Endothelial cell of umbilical vein (primary cell): ENCODE measurements around the gene IFI27. TPM values are rescaled to one million over a fixed set of nuclear protein-coding genes. Genes with fewer than 3 reads are reported as not detected.

Experiments used
- BruUV-seq: library from RNA; stranded (reverse); fragments of 400-500 nt; replicated peaks from 2 replicates; lab custom pipeline; 2021; lab: Mats Ljungman, UMichigan
- CTCF ChIA-PET: fragments of 300-600, 350-600 bp; sonication (Branson Sonifier 250); formaldehyde crosslinking; loops from one replicate; lab custom pipeline; 2021; ENCODE audit warnings: antibody characterized with exemption, inconsistent platforms; lab: Charles Lee
- POLR2A ChIA-PET: fragments of 300-600, 350-600 bp; sonication (Branson Sonifier 250); formaldehyde crosslinking; loops from one replicate; lab custom pipeline; 2021; ENCODE audit warnings: antibody characterized with exemption, inconsistent platforms; lab: Charles Lee
- DNase-seq: peaks from one replicate; pipeline ENCODE4 v3.0.0-alpha.2; 2011; ENCODE audit warnings: low read depth, low spot score
- FAIRE-seq: peaks from 2 replicates; lab custom pipeline; 2011; peaks lifted over from hg19 to GRCh38; lab: Jason Lieb, UNC
- H2AFZ ChIP-seq: 2 replicates; pipeline ENCODE4 v1.6.0; 2012; ENCODE audit warnings: low read depth, low read length, control low read depth, inconsistent platforms
- H3K27ac ChIP-seq: 2 replicates; pipeline ENCODE4 v1.5.1; 2011; ENCODE audit warnings: low read depth, mild to moderate bottlenecking, control low read depth, low read length, moderate library complexity; ENCODE audit not compliant: insufficient read depth
- H3K27me3 ChIP-seq, 2 experiments: 2 replicates each; pipeline versions ENCODE4 v1.6.0 to v1.6.1; 2011; ENCODE audit warnings: low read length in 2 of 2, mixed read lengths in 1 of 2; ENCODE audit not compliant: control insufficient read depth in 2 of 2, insufficient read depth in 2 of 2
- H3K36me3 ChIP-seq, 2 experiments: 2 replicates in 1 of 2; 3 replicates in 1 of 2; pipeline ENCODE4 v1.5.1; 2011; ENCODE audit warnings: low read length in 2 of 2, mild to moderate bottlenecking in 1 of 2, moderate library complexity in 1 of 2; ENCODE audit not compliant: control insufficient read depth in 2 of 2, insufficient read depth in 2 of 2; ENCODE audit errors: extremely low read depth in 1 of 2
- H3K4me1 ChIP-seq: 3 replicates; pipeline ENCODE4 v1.5.1; 2011; ENCODE audit warnings: mild to moderate bottlenecking, low read length; ENCODE audit not compliant: control insufficient read depth, insufficient read depth; ENCODE audit errors: extremely low read depth
- H3K4me2 ChIP-seq: 2 replicates; pipeline ENCODE4 v1.6.1; 2011; ENCODE audit warnings: low read length, control low read depth, mixed read lengths; ENCODE audit not compliant: insufficient read depth
- H3K4me3 ChIP-seq, 3 experiments: fragments of 200-600 bp in 1 of 3; sonication (generic), shearing (Covaris generic) in 1 of 3; replicated peaks in 1 of 3; 2 replicates each; pipeline ENCODE4 v1.5.1; 2011 to 2016; ENCODE audit warnings: control low read depth in 3 of 3, low read length in 3 of 3, mild to moderate bottlenecking in 2 of 3, inconsistent platforms in 1 of 3, low read depth in 1 of 3, moderate library complexity in 1 of 3; ENCODE audit not compliant: insufficient read depth in 1 of 3
- H3K79me2 ChIP-seq: 2 replicates; pipeline ENCODE4 v1.6.0; 2012; ENCODE audit warnings: low read length, inconsistent platforms; ENCODE audit not compliant: control insufficient read depth, insufficient read depth
- H3K9ac ChIP-seq: replicated peaks from 2 replicates; pipeline ENCODE3; 2011; ENCODE audit warnings: low read length, control low read depth; ENCODE audit not compliant: insufficient read depth; ENCODE audit errors: extremely low read depth
- H3K9me1 ChIP-seq: replicated peaks from 3 replicates; pipeline ENCODE4 v1.6.0; 2011; ENCODE audit warnings: mild to moderate bottlenecking, low read length; ENCODE audit not compliant: control insufficient read depth, insufficient read depth; ENCODE audit errors: extremely low read depth
- H3K9me3 ChIP-seq: replicated peaks from 2 replicates; pipeline ENCODE4 v1.5.1; 2012; ENCODE audit warnings: low read length, inconsistent platforms; ENCODE audit not compliant: control insufficient read depth, insufficient read depth
- H4K20me1 ChIP-seq: replicated peaks from 2 replicates; pipeline ENCODE3; 2011; ENCODE audit warnings: mild to moderate bottlenecking, low read length; ENCODE audit not compliant: control insufficient read depth, insufficient read depth; ENCODE audit errors: extremely low read depth
- CTCF ChIP-seq, 2 donors: IDR thresholded peaks; 1 replicate in 1 of 2; 2 replicates in 1 of 2; pipeline ENCODE4 v1.5.1; 2011; ENCODE audit warnings: low read length in 2 of 2, mild to moderate bottlenecking in 2 of 2, moderate library complexity in 2 of 2, control low read depth in 1 of 2, inconsistent platforms in 1 of 2, low read depth in 1 of 2; ENCODE audit not compliant: insufficient read depth in 1 of 2; ENCODE audit errors: extremely low read depth in 1 of 2
- EZH2 ChIP-seq: IDR thresholded peaks from 2 replicates; pipeline ENCODE4 v1.6.1; 2012; ENCODE audit warnings: borderline replicate concordance, low read depth, mild to moderate bottlenecking, moderate library complexity, low read length, inconsistent platforms; ENCODE audit not compliant: severe bottlenecking
- FOS ChIP-seq: IDR thresholded peaks from 2 replicates; pipeline ENCODE4 v1.6.1; 2011; ENCODE audit warnings: mild to moderate bottlenecking, low read length, moderate library complexity, borderline replicate concordance; ENCODE audit not compliant: insufficient read depth
- GATA2 ChIP-seq: IDR thresholded peaks from 2 replicates; pipeline ENCODE4 v1.7.0; 2011; ENCODE audit warnings: low read depth, mild to moderate bottlenecking, moderate library complexity, mixed read lengths, low read length; ENCODE audit not compliant: insufficient read length, insufficient read depth
- JUN ChIP-seq: IDR thresholded peaks from 2 replicates; pipeline ENCODE4 v1.6.1; 2011; ENCODE audit warnings: borderline replicate concordance, low read depth; ENCODE audit not compliant: insufficient read length, insufficient read depth
- MAX ChIP-seq: IDR thresholded peaks from 2 replicates; pipeline ENCODE4 v1.6.1; 2011; ENCODE audit not compliant: insufficient read depth, insufficient read length
- POLR2A ChIP-seq: IDR thresholded peaks from 2 replicates; pipeline ENCODE4 v1.6.1; 2012; ENCODE audit warnings: low read depth, mild to moderate bottlenecking, control low read depth, low read length
- POLR2AphosphoS5 ChIP-seq: IDR thresholded peaks from 2 replicates; pipeline ENCODE4 v1.6.1; 2012; ENCODE audit warnings: low read depth, mild to moderate bottlenecking, control low read depth, low read length, moderate library complexity; ENCODE audit not compliant: insufficient read depth
- dilution Hi-C: fragments of 300-500 bp; cut with MboI; formaldehyde crosslinking; loops from one replicate; pipeline ENCODE4 v1.15.0; 2019; ENCODE audit warnings: low sequenced_read_pairs; ENCODE audit not compliant: extremely low pct_ligation_motif_present
- intact Hi-C: fragments of 100-400 bp; cut with micrococcal nuclease; formaldehyde crosslinking; loops from one replicate; pipeline ENCODE4 v1.10.0; 2022
- polyA plus RNA-seq, 4 experiments: library from polyadenylated mRNA; depleted of rRNA in 3 of 4; stranded (reverse) in 3 of 4; unstranded in 1 of 4; fragments of >200 nt; gene quantifications; 2 replicates each; pipeline versions ENCODE4 v1.2.1 to v1.2.3, GENCODE V29; 2011 to 2012; ENCODE audit warnings: missing spikeins in 1 of 4
- total RNA-seq: library from RNA; stranded (reverse); gene quantifications from 2 replicates; pipeline ENCODE4 v1.2.3, GENCODE V29; 2021

Gene IFI27
- total and polyA plus RNA-seq, 2 donors (not counting 3 experiments of a cell fraction or from before 2014, with no cell fraction given) = 126 to 1,265 TPM

- POLR2A ChIA-PET = interaction anchor here (1.4 kb wide), 1 partner anchor 34 kb away, joined by 5 read pairs; the partner anchor contains the start of genes DDX24 and IFI27L1
- Histone ChIP-seq H3K9ac (no peak overlapping the region), H3K4me2 (no peak overlapping the region), H3K27ac (no peak overlapping the region), H3K4me1 (peaks cover 19% of the 10 kb centered on the region), H4K20me1 (no peaks in the 10 kb centered on the region), H3K4me3 (no peak overlapping the region), H3K36me3 (no peaks in the 10 kb centered on the region), H2AFZ (no peak overlapping the region), H3K79me2 (no peaks in the 10 kb centered on the region), H3K9me1 (no peaks in the 10 kb centered on the region), H3K9me3 (no peaks in the 10 kb centered on the region), H3K27me3 (no peaks in the 10 kb centered on the region)
- intact Hi-C loops = loop anchor here (10.0 kb wide), 1 partner anchor 1061 kb away; no protein-coding TSS in a partner anchor
- no peak for FAIRE-seq
- no peak for TF ChIP-seq EZH2
- no peak for TF ChIP-seq MAX
- TF ChIP-seq FOS = no peak
- no peak for TF ChIP-seq POLR2A
- TF ChIP-seq CTCF (IDR thresholded peaks at IDR 0.05; ENCODE audit: extremely low read depth in 1 of 2, insufficient read depth in 1 of 2, low read depth in 1 of 2, low read length in 2 of 2) = no peak
- no peak for TF ChIP-seq POLR2AphosphoS5
- no peak for TF ChIP-seq JUN
- TF ChIP-seq GATA2 = no peak
- dilution Hi-C loops = no loop called here
- CTCF ChIA-PET = interaction anchor here (0.8 to 6.1 kb wide), 7 partner anchors 15 to 176 kb away, joined by 3 to 67 read pairs (median 3); partner anchors contain the start of genes IFI27L2 and PPP4R4
- no TSS peak for BruUV-seq
- DNase-seq = no peak
These were observed 5.1 kb downstream of the IFI27 start for GRCh38 chr14:94115631-94116030.
